SU-DHL-6 (cell line): ENCODE data around the gene NRP2.

Source experiments
- H2AFZ ChIP-seq: fragments of 200-600 bp; sonication (generic); 2 replicates; pipeline ENCODE4 v1.6.1; 2014; ENCODE audit warnings: low read depth, mild to moderate bottlenecking, moderate library complexity, mixed read lengths, antibody characterized with exemption, low read length; ENCODE audit not compliant: severe bottlenecking
- H3F3A ChIP-seq: fragments of 200-600 bp; shearing (Covaris generic); 2 replicates; pipeline ENCODE4 v1.6.0; 2016; ENCODE audit warnings: antibody characterized with exemption, mild to moderate bottlenecking; ENCODE audit not compliant: insufficient read depth
- H3K27ac ChIP-seq: fragments of 200-600 bp; sonication (generic); 2 replicates; pipeline ENCODE4 v1.5.1; 2016; ENCODE audit warnings: low read depth, mild to moderate bottlenecking, low read length, moderate library complexity, mixed read lengths
- H3K27me3 ChIP-seq: fragments of 200-600 bp; sonication (generic), shearing (Covaris generic); 2 replicates; pipeline ENCODE4 v1.6.0; 2014; ENCODE audit warnings: mild to moderate bottlenecking, low read length
- H3K36me3 ChIP-seq: fragments of 200-600 bp; sonication (generic); 2 replicates; pipeline ENCODE4 v1.6.1; 2014; ENCODE audit warnings: mild to moderate bottlenecking, low read length, mixed read lengths
- H3K4me2 ChIP-seq: fragments of 300-600, 200-600 bp; shearing (Covaris generic), sonication (generic); 2 replicates; pipeline ENCODE4 v1.6.0; 2014; ENCODE audit warnings: low read length, low read depth, mild to moderate bottlenecking; ENCODE audit not compliant: poor library complexity, severe bottlenecking
- H3K4me3 ChIP-seq: fragments of 200-600 bp; sonication (generic); 2 replicates; pipeline ENCODE4 v1.5.1; 2014; ENCODE audit warnings: antibody characterized with exemption, low read length, mild to moderate bottlenecking, mixed read lengths; ENCODE audit not compliant: insufficient read depth, poor library complexity, severe bottlenecking
- H3K79me2 ChIP-seq: fragments of 200-600 bp; sonication (generic); 2 replicates; pipeline ENCODE4 v1.6.1; 2014; ENCODE audit warnings: mild to moderate bottlenecking, low read length, moderate library complexity; ENCODE audit not compliant: insufficient read depth
- H3K9ac ChIP-seq: fragments of 200-600 bp; sonication (generic); 2 replicates; pipeline ENCODE4 v1.7.0; 2014; ENCODE audit warnings: mild to moderate bottlenecking, low read length
- H3K9me2 ChIP-seq: fragments of 200-600 bp; sonication (generic); replicated peaks from 2 replicates; pipeline ENCODE4 v1.6.1; 2014; ENCODE audit warnings: low read length; ENCODE audit not compliant: insufficient read depth
- H3K9me3 ChIP-seq: fragments of 200-600 bp; sonication (generic); 2 replicates; pipeline ENCODE4 v1.6.1; 2014; ENCODE audit warnings: low read length, mixed read lengths; ENCODE audit not compliant: insufficient read depth
- H4K20me1 ChIP-seq: fragments of 200-600 bp; sonication (generic); 2 replicates; pipeline ENCODE4 v1.6.1; 2014; ENCODE audit warnings: low read depth, mild to moderate bottlenecking, antibody characterized with exemption, low read length, moderate library complexity, mixed read lengths
- CTCF ChIP-seq: fragments of 200-600 bp; sonication (generic); IDR thresholded peaks from one replicate; pipeline ENCODE4 v1.5.1; 2017; ENCODE audit warnings: antibody characterized with exemption, mild to moderate bottlenecking, low read length, moderate library complexity; ENCODE audit not compliant: insufficient read depth, poor library complexity, severe bottlenecking
- EZH2phosphoT487 ChIP-seq: fragments of 200-600 bp; sonication (generic), shearing (Covaris generic); conservative IDR thresholded peaks from 2 replicates; pipeline ENCODE4 v1.6.1; 2018; ENCODE audit warnings: mild to moderate bottlenecking, antibody characterized with exemption, low read length, moderate library complexity, mixed read lengths

Gene NRP2

GRCh38 chr2:205744074-205744591, 61.8 kb downstream of the NRP2 start:
- Histone ChIP-seq H3K9me3 (no peaks in the 10 kb centered on the region), H3K4me2 (no peak overlapping the region), H3K9ac (no peak overlapping the region), H3K79me2 (no peaks in the 10 kb centered on the region), H2AFZ (no peak overlapping the region), H3F3A (no peaks in the 10 kb centered on the region), H3K27ac (no peak overlapping the region), H4K20me1 (no peaks in the 10 kb centered on the region), H3K27me3 (no peaks in the 10 kb centered on the region), H3K36me3 (no peaks in the 10 kb centered on the region), H3K4me3 (no peak overlapping the region), H3K9me2 (no peaks in the 10 kb centered on the region)
- no peak for TF ChIP-seq EZH2phosphoT487
- no peak for TF ChIP-seq CTCF

GRCh38 chr2:205745661-205746419, 63.5 kb downstream of the NRP2 start:
- Histone ChIP-seq H4K20me1 (no peaks in the 10 kb centered on the region), H3K4me3 (no peak overlapping the region), H3K9me2 (no peaks in the 10 kb centered on the region), H3K27ac (no peak overlapping the region), H3K27me3 (no peaks in the 10 kb centered on the region), H3K9me3 (no peaks in the 10 kb centered on the region), H3K79me2 (no peaks in the 10 kb centered on the region), H3F3A (no peaks in the 10 kb centered on the region), H3K9ac (no peak overlapping the region), H3K4me2 (no peak overlapping the region), H3K36me3 (no peaks in the 10 kb centered on the region), H2AFZ (no peak overlapping the region)
- TF ChIP-seq EZH2phosphoT487 (no peak), CTCF (no peak)

- no peaks in the 10 kb centered on the region for H3F3A ChIP-seq
- H3K9me2 ChIP-seq, result no peaks in the 10 kb centered on the region
- no peak overlapping the region for H3K4me2 ChIP-seq
- no peaks in the 10 kb centered on the region for H3K79me2 ChIP-seq
- H3K4me3 ChIP-seq, result no peak overlapping the region
- no peaks in the 10 kb centered on the region for H3K9me3 ChIP-seq
- H3K27me3 ChIP-seq, result no peaks in the 10 kb centered on the region
- no peak overlapping the region for H3K27ac ChIP-seq
- H3K9ac ChIP-seq, result no peak overlapping the region
- H3K36me3 ChIP-seq, result no peaks in the 10 kb centered on the region
- TF ChIP-seq EZH2phosphoT487 (no peak), CTCF (no peak)
- H2AFZ ChIP-seq, result no peak overlapping the region
- no peaks in the 10 kb centered on the region for H4K20me1 ChIP-seq
Observed at GRCh38 chr2:205746420-205746785, 64.1 kb downstream of the NRP2 start.
